ENCODE data around the gene PRMT5.

PRMT5 gene

GRCh38 chr14:22872833-22873520 lies 56.2 kb downstream of the PRMT5 start:
- no peak for DNase-seq

- DNase-seq: no peak
Measured at GRCh38 chr14:22872033-22872832, 56.9 kb downstream of the PRMT5 start.

GRCh38 chr14:22871224-22872032 lies 57.7 kb downstream of the PRMT5 start, which contains the start of gene LRP10:
Gene LRP10, plus strand, starts transcription at chr14:22871740. Its CDS starts 564 bp downstream, at chr14:22872304.
- no peak for DNase-seq

GRCh38 chr14:22870811-22871223 lies 58.4 kb downstream of the PRMT5 start:
- DNase-seq: no peak

All from cortex of kidney (tissue), 1 donor.